ENCODE measurements around the gene RNF115.
A peak's percentile ranks its signal among the peaks of the same experiment; 100 is the strongest.
"Not testable (repeated sequence)": the region's sequence is repeated elsewhere in the genome, so short reads cannot be mapped to it uniquely, and the experiment has no call there.

The RNF115 gene

DNA sequence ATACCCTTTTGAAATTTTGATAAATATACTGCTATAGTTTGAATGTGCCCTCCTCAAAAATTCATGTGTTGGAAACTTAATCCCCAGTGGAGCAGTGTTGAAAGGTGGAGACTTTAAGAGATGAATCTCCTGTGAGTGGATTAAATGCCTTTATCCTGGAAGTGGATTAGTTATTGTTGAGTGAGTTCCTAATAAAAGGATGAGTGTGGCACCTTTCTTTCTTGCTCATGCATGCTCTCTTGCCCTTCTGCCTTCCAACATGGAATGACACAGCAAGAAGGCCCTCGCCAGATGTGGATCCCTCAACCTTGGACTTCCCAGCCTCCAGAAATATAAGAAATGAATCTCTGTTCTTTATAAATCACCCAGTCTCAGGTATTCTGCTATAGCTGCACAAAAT lies 52.8 kb downstream of the RNF115 start:
- no peak for DNase-seq

DNA sequence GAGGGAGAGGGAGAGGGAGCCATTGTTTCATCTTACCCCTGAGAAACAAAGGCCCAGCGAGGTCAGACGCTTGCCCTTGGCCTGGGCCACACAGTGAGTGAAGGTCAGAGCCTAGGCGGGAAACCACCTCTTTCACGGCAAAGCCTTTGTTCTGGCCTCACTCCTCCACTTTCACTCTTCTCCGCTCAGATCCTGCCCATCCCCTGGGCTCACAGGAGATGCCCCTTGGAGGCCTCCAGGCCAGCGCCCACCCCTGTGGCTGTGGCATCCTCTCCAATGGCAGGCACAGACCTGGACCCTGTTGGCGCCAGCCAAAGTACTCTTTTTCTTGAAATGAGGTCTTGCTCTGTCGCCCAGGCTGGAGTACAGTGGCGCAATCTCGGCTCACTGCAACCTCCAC lies 55.9 kb downstream of the RNF115 start:
- DNase-seq = not testable (repeated sequence)

DNA sequence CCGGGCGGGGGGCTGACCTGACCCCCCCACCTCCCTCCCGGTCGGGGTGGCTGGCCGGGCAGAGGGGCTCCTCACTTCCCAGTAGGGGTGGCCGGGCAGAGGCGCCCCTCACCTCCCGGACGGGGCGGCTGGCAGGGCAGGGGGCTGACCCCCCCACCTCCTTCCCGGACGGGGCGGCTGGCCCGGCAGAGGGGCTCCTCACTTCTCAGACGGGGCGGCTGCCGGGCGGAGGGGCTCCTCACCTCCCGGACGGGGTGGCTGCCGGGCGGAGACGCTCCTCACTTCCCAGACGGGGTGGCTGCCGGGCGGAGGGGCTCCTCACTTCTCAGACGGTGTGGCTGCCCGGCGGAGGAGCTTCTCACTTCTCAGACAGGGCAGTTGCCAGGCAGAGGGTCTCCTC lies 57.0 kb downstream of the RNF115 start:
- DNase-seq = not testable (repeated sequence)

DNA sequence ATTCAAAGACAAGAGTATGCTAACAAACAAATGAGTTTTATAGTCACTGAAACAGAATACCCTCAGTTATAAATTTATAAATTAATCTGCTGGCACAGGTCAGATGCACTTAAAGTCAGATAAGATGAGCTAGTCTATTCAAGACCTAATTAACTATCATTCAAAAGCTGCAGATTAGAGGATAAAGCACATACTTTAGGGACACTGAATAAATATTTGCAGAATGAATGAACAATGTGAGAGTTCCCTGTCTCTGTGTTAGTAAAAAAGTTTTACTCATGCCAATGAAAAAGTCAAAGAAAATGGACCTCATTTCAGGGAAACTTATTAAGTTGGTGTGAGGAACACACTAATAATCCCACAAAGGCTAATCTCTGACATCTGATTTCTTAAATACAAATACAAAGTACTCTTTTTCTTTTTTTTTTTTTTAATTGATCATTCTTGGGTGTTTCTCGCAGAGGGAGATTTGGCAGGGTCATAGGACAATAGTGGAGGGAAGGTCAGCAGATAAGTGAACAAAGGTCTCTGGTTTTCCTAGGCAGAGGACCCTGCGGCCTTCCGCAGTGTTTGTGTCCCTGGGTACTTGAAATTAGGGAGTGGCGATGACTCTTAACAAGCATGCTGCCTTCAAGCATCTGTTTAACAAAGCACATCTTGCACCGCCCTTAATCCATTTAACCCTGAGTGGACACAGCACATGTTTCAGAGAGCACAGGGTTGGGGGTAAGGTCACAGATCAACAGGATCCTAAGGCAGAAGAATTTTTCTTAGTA lies 58.1 kb downstream of the RNF115 start:
- not testable (repeated sequence) for DNase-seq

DNA sequence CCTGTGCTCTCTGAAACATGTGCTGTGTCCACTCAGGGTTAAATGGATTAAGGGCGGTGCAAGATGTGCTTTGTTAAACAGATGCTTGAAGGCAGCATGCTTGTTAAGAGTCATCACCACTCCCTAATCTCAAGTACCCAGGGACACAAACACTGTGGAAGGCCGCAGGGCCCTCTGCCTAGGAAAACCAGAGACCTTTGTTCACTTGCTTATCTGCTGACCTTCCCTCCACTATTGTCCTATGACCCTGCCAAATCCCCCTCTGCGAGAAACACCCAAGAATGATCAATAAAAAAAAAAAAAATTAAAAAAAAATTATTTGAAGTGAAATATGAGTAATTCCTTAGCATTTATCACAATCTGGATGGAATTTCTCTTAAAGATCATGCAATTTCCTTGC lies 58.8 kb downstream of the RNF115 start:
- DNase-seq = not testable (repeated sequence)

DNA sequence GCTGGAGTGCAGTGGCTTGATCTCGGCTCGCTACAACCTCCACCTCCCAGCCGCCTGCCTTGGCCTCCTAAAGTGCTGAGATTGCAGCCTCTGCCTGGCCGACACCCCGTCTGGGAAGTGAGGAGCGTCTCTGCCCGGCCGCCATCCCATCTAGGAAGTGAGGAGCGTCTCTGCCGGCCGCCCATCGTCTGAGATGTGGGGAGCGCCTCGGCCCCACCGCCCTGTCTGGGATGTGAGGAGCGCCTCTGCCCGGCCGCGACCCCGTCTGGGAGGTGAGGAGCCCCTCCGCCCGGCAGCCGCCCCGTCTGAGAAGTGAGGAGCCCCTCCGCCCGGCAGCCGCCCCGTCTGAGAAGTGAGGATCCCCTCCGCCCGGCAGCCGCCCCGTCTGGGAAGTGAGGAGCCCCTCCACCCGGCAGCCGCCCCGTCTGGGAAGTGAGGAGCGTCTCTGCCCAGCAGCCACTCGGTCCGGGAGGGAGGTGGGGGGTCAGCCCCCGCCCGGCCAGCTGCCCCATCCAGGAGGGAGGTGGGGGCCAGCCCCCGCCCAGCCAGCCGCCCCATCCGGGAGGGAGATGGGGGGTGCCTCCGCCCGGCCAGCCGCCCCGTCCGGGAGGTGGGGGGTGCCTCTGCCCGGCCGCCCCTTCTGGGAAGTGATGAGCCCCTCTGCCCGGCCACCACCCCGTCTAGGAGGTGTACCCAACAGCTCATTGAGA lies 59.5 kb downstream of the RNF115 start:
- DNase-seq = not testable (repeated sequence)

DNA sequence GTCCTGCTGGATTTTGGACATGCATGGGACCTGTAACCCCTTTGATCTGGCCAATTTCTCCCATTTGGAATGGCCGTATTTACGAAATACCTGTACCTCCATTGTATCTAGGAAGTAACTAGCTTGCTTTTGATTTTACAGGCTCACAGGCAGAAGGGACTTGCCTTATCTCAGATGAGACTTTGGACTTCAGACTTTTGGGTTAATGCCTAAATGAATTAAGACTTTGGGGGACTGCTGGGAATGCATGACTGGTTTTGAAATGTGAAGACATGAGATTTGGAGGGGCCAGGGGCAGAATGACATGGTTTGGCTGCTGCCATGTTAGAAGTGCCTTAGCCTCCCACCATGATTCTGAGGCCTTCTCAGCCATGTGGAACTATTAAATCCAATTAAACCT lies 61.9 kb downstream of the RNF115 start:
- DNase-seq = not testable (repeated sequence)

DNA sequence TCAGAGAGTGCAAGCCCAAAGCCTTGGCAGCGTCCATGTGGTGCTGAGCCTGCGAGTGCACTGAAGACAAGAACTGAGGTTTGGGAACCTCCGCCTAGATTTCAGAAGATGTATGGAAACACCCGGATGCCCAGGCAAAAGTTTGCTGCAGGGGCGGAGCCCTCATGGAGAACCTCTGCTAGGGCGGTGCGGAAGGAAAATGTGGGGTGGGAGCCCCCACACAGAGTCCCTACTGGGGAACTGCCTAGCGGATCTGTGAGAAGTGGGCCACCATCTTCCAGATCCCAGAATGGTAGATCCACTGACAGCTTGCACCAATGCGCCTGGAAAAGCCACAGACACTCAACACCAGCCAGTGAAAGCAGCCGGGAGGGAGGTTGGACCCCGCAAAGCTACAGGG lies 62.4 kb downstream of the RNF115 start:
- DNase-seq = not testable (repeated sequence)

DNA sequence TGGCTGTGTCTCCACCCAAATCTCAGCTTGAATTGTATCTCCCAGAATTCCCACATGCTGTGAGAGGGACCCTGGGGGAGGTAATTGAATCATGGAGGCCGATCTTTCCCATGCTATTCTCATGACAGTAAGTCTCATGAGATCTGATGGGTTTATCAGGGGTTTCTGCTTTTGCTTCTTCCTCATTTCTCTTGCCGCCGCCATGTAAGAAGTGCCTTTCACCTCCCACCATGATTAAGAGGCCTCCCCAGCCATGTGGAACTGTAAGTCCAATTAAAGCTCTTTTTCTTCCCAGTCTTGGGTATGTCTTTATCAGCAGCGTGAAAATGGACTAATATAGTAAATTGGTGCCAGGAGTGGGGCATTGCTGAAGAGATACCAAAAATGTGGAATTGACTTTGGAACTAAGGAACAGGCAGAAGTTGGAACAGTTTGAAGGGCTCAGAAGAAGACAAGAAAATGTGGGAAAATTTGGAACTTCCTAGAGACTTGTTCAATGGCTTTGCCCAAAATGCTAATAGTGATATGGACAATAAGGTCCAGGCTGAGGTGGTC lies 63.4 kb downstream of the RNF115 start:
- not testable (repeated sequence) for DNase-seq

DNA sequence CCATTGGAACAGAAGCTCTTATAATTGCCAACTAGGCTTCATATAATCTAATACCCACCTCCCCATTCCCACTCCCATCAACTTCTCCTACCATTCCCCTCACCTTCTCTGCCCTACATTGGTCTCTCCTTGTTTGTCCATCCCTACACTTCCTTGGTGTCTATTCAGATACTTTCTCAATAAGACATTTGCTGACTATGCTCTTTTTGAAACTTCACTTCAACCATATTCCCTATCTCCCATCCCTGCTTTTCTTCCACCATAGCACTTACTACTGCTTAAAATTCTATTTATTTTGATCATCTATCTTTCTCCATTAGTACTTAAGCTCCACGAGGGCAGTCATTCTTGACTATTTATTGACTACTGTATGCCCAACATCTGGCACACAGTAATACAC lies 64.2 kb downstream of the RNF115 start:
- no peak for DNase-seq

DNA sequence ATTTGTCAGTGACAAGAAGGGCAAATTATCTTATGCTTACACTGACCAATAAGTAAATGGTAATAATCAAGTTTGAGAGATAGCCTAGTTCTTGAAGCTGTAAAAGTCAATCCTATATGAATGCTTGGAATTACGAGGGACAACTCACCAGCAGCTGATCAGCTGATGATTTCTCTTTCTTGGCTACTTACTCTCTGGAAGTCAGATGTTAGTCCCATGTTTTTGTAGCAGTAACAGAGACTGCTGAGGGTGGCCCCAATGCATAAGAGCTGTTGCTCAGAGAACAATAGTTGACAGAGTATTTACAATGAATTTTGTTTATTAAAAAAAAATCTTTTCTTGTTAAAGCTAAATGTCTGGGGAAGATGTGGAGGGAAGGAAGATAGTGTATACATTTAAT lies 65.3 kb downstream of the RNF115 start:
- no peak for DNase-seq

DNA sequence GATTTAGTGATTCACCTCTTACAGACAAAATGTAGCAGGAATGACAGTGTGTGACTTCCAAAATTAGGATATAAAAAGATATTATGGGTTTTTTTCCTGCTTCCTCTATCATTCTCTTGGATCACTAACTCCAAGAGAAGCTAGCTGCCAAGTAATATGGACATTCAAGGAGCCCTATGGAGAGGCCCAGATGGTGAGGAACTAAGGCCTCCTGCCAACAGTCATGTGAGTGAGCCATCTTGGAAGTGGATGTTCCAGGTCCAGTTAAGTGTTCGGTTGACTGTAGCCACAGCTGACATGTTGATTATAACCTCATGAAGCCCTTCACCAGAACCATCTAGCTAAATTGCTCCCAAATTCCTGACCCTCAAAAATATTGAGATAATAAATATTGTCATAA lies 65.8 kb downstream of the RNF115 start:
- no peak for DNase-seq

DNA sequence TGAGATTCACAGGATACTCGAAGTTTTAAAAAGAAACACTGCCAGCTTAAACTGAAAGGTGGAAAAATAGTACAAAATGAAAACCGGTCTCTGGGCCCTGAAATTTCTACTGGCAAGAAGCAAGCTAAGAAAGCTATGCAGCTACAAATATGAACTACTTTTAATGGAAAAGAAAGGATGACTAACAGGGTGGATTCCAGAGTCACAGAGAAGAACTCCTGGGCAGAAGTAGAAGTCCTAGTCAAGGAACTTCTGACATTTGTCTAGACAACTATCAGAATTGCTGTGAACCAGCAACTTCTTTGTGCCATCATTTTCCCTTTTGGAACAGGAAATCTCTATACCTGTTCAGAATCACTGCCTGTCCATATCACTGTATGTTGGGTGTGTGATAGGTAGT lies 66.5 kb downstream of the RNF115 start:
- no peak for DNase-seq

DNA sequence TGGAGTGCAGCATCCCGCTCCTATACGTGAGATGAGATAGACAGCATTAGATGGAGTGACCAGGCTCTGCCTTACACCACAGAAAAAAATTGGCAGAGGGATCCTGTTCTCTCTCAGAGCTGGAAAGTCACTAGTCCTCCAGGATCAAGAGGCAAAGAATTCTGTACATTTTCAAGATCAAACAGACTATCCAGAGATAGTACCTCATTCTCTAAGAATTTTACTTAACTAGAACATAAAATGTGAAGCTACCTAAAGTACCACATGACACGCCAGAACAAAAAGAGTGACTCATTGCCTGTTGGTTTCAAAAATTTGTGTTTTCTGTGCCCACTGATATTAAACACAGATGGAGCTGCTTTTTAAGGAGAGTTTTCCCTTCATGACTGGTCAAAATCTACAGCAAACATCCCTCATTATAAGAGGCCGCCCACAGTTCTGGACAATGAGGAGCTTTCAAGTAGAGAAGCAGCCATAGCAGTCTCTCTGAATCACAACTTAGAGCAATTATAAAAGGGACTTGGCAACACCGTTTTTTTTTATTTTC lies 72.3 kb downstream of the RNF115 start:
- peak; percentile 25 for DNase-seq

DNA sequence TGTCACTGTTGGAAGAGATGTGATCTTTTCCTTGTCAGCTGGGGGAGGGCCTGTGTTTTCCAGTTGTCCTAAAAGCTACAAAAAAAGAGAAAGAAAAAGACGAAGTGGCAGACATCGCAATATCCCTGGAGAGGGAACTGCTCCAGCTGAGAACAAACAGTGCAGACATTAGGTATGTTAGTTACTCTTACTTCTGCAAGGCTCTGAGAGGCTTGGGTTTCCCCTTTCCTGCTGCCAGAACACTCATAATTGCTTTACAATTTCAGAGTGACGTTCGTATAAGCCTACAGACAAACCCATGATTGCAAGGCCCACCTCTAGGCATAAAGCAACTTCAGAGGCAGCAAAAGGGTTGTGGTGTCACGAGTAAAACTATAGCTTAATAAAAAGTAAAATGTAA lies 73.5 kb downstream of the RNF115 start:
- DNase-seq = peak; percentile 32

DNA sequence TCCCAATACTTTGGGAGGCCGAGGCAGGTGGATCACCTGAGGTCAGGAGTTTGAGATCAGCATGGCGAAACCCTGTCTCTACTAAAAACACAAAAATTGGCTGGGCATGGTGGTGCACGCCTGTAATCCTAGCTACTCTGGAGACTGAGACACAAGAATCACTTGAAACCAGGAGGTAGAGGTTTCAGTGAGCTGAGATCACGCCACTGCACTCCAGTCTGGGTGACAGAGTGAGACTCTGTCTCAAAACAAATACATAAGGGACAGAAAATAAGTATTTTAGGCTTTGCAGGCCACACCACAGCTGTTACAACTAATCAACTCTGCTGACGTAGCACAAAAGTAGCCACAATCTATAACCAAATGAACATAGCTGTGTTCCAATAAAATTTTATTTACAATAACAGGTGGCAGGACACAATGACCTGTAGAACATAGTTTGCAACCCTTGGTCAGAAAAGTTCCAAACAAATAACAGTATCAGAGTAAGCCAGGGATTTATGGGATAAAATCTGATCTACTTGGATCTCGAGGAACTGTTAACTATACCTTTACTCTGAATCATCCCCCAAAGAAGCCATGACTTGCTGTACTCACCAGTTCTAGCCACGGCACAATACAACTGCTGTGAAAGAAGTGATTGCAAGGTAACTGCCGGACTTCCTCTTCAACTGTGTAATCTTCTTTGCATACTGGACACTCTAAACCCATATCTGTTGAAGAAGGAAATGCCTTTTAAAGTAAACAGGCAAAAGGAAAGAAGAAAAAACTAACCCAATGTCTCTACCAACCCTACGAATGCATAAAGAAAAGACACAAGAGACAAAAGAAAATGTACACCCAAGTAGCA lies 76.3 kb downstream of the RNF115 start:
- DNase-seq = no peak

DNA sequence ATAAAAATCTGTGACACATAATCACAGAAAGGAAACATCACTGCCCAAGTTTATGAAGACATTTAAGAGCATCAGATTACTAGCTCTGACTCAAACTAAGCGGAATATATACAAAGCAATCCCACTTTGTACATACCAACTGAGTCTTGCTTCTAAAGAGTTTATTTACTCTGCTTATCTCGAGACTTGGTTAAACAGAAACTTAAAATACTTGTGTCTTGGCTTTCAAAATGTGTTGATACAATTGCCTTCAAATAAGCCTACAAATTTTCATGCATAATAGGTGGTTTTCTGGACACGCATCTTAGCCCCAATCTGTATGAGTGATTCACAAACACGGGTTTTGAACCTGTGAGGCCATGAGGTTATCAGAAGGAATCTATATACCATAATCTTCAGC lies 83.6 kb downstream of the RNF115 start:
- DNase-seq = no peak

DNA sequence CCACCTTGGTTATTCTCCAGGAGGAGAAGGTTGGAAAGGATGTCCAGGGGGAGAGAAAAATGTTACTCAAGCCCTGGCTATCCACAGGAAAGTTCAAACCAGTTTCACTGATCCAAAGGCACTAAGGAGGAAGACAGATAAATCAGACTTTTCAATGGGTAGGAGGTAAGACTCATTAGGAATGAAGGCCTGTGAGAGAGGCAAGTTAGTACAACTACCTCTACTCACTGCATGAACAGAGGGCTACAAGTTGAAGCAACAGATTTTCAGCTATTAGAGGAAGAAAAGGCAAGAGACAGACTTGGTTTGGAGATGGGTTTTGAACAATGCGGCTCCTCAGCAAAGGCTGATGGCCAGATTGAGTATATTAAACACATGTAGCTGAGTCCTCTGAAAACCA lies 87.7 kb downstream of the RNF115 start:
- DNase-seq = no peak

DNA sequence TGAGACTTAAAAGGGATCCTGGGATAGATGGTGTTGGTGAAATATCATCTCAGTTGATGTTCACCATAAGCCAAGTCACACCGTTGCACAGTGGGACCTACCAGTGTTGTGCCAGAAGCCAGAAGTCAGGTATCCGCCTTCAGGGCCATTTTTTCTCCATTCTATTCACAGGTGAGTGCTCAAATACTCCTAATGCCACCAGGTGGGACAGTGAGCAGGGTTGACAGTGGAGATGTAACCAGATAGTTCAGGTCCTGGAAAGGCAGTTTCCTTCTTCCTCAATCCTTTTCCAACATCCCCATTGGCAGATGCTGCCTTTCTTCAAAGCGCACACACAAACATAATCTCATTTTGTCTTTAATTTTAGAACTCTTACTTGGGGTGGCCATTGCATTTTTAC lies 93.0 kb downstream of the RNF115 start:
- no peak for DNase-seq

DNA sequence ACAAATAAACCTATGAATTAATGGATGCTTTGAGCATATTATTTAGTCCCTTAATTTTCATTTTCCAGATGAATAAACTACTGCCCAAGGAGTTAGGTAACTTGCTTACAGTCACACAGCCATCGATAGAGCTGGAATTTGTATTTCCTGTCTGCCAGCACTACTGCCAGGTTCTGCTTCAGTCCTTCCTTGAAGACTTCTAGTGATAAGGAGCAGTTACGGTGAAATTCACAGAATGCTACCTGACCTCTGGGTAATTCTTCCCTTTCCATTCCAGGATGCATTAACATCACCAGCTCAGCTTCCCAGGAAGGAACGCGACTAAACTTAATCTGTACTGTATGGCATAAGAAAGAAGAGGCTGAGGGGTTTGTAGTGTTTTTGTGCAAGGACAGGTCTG lies 93.4 kb downstream of the RNF115 start:
- no peak for DNase-seq

DNA sequence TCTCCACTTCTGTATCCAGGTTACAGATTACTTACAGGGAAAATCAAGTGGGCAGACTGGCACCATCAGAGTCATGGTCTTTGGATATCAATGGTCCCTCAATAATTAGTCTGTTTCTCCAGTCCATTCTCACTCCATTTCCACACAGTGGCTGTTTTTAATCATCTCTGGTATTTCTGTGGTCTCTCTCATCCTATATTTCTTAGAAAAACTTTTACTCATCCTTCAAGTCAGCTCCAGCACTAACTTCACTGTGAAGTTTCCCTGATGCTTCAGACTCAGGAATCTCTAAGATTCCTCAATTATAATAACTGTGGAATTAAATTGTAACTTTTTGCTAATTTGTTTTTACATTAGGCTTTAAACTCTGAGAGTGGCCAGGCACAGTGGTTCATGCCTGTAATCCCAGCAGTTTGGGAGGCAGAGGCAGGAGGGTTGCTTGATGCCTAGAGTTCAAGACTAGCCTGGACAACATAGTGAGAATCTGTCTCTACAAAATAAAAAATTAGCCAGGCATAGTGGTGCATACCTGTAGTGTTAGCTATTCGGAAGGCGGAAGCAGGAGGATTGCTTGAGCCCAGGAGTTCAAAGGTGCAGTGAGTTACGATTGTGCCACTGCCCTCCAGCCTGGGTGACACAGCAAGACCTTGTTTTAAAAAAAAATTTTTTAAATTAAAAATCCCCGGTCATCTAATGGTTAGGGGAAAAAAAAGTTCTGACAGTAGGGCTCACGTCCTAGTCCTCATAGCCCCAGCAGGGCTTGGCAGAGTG lies 94.0 kb downstream of the RNF115 start:
- DNase-seq = no peak

DNA sequence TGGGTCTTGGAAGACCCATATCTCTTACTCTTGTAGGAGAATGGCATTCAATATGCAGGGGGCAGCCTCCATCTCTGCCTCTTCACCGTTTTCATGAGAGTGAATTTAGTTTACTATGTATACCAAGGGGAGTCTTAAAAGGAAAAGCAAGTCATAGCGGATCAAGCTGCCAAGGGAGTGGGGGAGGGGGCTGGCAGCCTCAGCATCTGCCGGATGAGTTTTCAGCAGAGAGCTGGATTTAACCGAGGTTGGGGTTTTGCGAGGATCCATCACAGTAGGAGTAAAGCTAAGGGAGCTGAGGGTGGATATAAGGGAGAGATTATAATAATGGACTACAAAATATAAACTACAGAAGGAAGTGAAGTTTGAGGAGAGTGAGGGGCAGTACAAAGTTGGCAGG lies 94.7 kb downstream of the RNF115 start:
- no peak for DNase-seq

All from right hindlimb (tissue), 1 donor.